T-helper 2 cell (primary cell): ENCODE measurements around the gene LRRC47.

Experiments
- DNase-seq, 5 experiments: peaks; one replicate each; pipeline versions ENCODE4 v3.0.0 to v3.0.0-alpha.2; 2012 to 2022
- total RNA-seq, 2 donors: gene quantifications; one replicate each; lab custom pipeline; 2026; lab: John Stamatoyannopoulos, UW

The LRRC47 gene
- 39.9 to 51.5 reads per million in 2 donors for total RNA-seq

GRCh38 chr1:3796215-3797061 is at the start of gene LRRC47:
LRRC47 (minus strand) TSS chr1:3796498; CDS start chr1:3796476, 22 bp downstream.
- DNase-seq: peak; percentile 84 to 96 (median 90)

DNA sequence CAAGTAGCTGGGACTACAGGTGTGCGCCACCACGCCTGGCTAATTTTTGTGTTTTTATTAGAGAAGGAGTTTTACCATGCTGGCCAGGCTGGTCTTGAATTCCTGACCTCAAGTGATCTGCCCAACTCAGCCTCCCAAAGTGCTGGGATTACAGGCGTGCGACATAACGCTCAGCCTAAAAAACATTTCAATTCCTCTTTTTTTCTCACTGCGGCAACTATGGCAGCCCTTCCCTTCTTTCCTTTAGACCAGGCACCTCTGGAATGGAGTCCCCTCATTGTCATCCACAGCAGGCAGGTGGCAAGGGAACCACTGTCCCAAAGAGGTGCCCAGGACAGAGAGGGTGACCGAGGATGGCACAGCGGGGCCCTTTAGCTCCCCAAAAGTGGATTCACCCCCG is 46.6 kb upstream of the LRRC47 start:
- no peak for DNase-seq

- no peak for DNase-seq
These were observed 45.2 kb upstream of the LRRC47 start for GRCh38 chr1:3841491-3841890.

GRCh38 chr1:3838788-3839187 is 42.5 kb upstream of the LRRC47 start:
- DNase-seq: no peak

- no peak for DNase-seq
These were observed 41.4 kb upstream of the LRRC47 start for GRCh38 chr1:3837685-3838084.

- DNase-seq: no peak
These were observed 40.9 kb upstream of the LRRC47 start for GRCh38 chr1:3837200-3837599.

GRCh38 chr1:3836421-3836820 is 40.1 kb upstream of the LRRC47 start:
- DNase-seq: no peak

- no peak for DNase-seq
These were observed 38.4 kb upstream of the LRRC47 start for GRCh38 chr1:3834701-3835100.

- DNase-seq: no peak
These were observed 35.4 kb upstream of the LRRC47 start for GRCh38 chr1:3831689-3832088.

- DNase-seq: no peak
These were observed 32.1 kb upstream of the LRRC47 start for GRCh38 chr1:3828391-3828790.

- no peak for DNase-seq
These were observed 31.6 kb upstream of the LRRC47 start for GRCh38 chr1:3827813-3828307.

- no peak for DNase-seq
These were observed 29.1 kb upstream of the LRRC47 start for GRCh38 chr1:3825356-3825755.

DNA sequence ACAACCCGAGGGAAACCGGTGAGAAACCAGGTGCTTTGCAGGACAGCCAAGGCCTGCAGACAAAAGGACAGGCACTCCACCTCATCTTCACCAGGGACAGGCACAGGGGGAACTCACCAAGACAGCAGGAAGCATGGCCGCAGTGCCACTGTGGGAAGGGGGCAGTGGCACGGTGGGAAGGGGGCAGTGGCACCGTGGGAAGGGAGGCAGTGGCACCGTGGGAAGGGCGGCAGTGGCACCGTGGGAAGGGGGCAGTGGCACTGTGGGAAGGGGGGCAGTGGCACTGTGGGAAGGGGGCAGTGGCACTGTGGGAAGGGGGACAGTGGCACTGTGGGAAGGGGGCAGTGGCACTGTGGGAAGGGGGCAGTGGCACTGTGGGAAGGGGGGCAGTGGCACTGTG is 28.4 kb upstream of the LRRC47 start:
- no peak for DNase-seq

DNA sequence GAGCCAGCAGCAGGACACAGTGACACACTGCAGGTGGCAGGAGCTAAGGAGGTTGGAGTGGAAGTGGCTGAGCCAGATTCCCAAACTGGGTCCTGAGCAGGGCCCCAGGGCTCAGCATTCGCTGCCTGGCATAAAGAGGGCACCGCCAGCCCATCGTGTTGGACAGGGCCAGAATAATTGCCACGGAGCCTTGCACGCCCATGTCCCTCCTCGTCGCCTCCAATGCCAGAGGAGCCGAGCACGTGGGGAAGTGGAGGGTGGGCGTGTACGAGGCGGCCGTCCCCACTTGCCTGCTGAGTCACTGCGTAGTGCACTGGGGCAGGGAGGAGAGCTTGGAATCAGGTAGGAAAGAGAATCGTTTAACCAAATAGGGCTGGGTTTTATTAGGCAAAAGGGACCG is 26.1 kb upstream of the LRRC47 start:
- no peak for DNase-seq

DNA sequence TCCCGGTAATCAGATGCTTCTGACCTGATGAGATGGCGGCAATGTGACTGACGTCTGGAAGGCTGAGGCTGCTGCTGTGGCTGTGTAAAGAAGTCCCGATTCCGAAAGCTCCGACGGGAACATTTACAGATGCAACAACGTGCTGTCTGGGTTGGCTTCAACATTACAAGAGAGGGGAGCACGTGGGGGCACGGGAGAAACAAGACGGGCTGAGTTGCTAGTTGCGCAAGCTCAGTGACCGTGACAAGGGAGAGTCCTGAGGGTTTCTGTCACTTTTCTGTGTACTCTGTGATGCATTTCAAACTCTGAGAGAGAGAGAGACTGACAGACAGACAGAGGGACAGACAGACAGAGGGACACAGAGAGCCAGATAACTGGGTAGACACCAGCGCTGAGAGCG is 25.6 kb upstream of the LRRC47 start:
- DNase-seq: no peak

- no peak for DNase-seq
These were observed 25.1 kb upstream of the LRRC47 start for GRCh38 chr1:3821447-3821846.

DNA sequence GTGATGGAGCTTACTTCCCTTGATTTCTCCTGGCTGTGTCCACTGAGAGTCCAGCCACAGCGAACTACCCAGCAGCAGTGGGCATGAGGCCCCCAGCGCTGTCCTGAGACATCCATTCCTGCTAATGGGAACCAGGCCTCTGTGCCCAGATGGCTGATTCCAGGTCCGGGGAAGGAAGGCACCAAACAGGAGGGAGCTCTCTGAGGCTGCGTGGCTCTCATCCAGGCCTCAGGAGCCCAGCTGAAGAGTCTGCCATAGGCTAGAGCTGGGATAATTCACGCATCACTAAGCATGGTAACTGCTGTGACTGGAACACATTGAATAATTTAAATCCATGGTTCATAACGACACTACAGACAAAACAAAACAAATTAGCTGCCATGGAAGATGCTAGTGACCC is 24.7 kb upstream of the LRRC47 start:
- DNase-seq: no peak

GRCh38 chr1:3820316-3820715 is 24.0 kb upstream of the LRRC47 start:
- DNase-seq: no peak

GRCh38 chr1:3819771-3820200 is 23.5 kb upstream of the LRRC47 start:
- DNase-seq: no peak

DNA sequence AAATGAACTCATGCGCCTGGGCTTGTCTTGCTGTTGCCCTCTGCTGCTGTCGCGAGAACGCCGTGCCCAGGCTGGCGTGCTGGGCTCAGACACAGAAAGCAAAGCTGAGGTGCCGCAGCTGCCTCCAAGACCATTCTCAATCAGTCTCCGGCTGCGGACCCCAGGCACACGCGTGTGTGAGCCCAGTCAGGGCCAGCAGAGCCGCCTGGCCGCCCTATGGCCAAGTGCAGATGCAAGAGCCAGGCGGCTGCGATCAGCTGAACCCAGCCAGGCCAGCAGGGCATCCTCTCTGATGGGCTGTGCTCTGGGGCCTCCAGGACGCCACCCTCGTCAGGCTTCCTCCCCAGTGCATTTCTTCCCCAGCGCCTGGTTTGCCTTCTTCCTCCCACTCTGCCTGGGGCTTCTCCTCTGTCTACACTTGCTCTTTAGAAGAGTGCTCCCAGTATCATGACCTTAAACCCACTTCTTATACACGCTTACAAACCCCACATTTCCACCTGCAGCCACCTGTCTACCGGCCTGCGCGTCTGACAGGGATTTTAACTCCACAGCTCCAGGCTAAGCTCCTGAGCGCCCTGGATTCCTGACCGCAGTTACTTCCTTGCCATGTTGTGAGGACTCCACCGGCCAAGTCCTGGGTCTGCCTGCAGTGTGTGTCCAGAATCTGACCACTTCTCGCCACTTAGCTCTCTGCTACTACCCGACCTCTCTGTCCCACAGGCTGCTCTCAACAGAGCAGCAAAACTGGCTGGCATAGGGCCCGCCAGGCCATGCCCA is 21.7 kb upstream of the LRRC47 start:
- no peak for DNase-seq

DNA sequence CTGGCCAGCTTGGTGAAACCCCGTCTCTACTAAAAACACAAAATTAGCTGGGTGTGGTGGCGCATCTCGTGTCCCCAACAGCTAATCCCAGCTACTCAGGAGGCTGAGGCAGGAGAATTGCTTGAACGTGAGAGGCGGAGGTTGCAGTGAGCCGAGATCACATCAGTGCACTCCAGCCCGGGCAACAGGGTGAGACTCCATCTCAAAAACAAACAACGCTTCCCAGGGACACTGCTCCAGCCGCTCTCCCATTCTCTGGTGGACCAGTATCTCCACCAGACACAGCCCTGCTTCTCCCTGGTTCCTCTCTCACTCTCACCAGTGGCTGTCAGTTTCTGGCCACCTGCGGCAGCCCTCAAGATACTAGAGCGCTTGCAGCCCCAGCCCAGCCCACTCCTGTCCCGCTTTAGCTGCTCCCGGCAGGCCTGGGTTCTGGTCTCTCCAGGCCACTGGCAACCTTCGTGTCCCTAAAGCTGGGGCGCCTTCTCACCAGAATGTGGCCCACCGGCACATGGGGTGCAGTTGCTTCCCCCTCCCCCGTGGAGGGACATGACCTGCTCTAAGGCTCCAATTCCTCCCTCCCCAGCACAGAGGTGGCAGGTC is 20.9 kb upstream of the LRRC47 start:
- no peak for DNase-seq

- DNase-seq: no peak
These were observed 20.2 kb upstream of the LRRC47 start for GRCh38 chr1:3816331-3817137.
